Endodermal cell (in vitro differentiated cells): ENCODE results near the gene JAKMIP2. TPM values are rescaled to one million over a fixed set of nuclear protein-coding genes. Genes with fewer than 3 reads are reported as not detected.

Experiments used
- DNase-seq: peaks from one replicate; pipeline ENCODE4 v3.0.0-alpha.2; 2017
- H3K27ac ChIP-seq: 2 replicates; pipeline ENCODE4 v1.5.1; 2013; ENCODE audit warnings: mild to moderate bottlenecking, low read depth, low read length, moderate library complexity
- H3K27me3 ChIP-seq: 2 replicates; pipeline ENCODE4 v1.6.1; 2013; ENCODE audit warnings: mild to moderate bottlenecking, low read length, moderate library complexity; ENCODE audit not compliant: insufficient read depth, control insufficient read depth, poor library complexity, severe bottlenecking
- H3K36me3 ChIP-seq: 2 replicates; pipeline ENCODE4 v1.7.0; 2013; ENCODE audit warnings: mild to moderate bottlenecking, low read length, moderate library complexity; ENCODE audit not compliant: control insufficient read depth, insufficient read depth
- H3K4me1 ChIP-seq: one replicate; pipeline ENCODE4 v1.7.0; 2013; ENCODE audit warnings: low read length; ENCODE audit not compliant: control insufficient read depth, insufficient read depth
- H3K4me3 ChIP-seq: 2 replicates; pipeline ENCODE4 v1.5.1; 2013; ENCODE audit warnings: mild to moderate bottlenecking, low read length, moderate library complexity
- H3K9ac ChIP-seq: 2 replicates; pipeline ENCODE4 v1.6.1; 2013; ENCODE audit warnings: mild to moderate bottlenecking, low read length, moderate library complexity; ENCODE audit not compliant: poor library complexity, severe bottlenecking; ENCODE audit errors: extremely low read depth
- H3K9me3 ChIP-seq: 2 replicates; pipeline ENCODE4 v1.6.1; 2013; ENCODE audit warnings: mild to moderate bottlenecking, low read length, moderate library complexity; ENCODE audit not compliant: control insufficient read depth
- H3K27ac Mint-ChIP-seq: 2 replicates; pipeline ENCODE4 v1.8.0; 2020; ENCODE audit warnings: mixed read lengths
- H3K27me3 Mint-ChIP-seq: 2 replicates; pipeline ENCODE4 v1.8.0; 2021; ENCODE audit warnings: mild to moderate bottlenecking, mixed read lengths; ENCODE audit not compliant: insufficient read depth
- H3K36me3 Mint-ChIP-seq: 2 replicates; pipeline ENCODE4 v1.8.0; 2020; ENCODE audit warnings: low read depth, mixed read lengths
- H3K4me1 Mint-ChIP-seq: 2 replicates; pipeline ENCODE4 v1.8.0; 2020; ENCODE audit warnings: mixed read lengths
- H3K4me3 Mint-ChIP-seq: 2 replicates; pipeline ENCODE4 v1.8.0; 2020; ENCODE audit warnings: mild to moderate bottlenecking, moderate library complexity, mixed read lengths
- H3K9me3 Mint-ChIP-seq: 2 replicates; pipeline ENCODE4 v1.8.0; 2020; ENCODE audit warnings: mild to moderate bottlenecking, mixed read lengths
- CTCF ChIP-seq: fragments of 200-600 bp; sonication (generic); conservative IDR thresholded peaks from 2 replicates; pipeline ENCODE4 v1.5.0; 2021; ENCODE audit warnings: antibody characterized with exemption, mild to moderate bottlenecking
- WGBS, 2 experiments: methylation state at CpG; one replicate each; pipeline versions ENCODE4 v1.1.5 to v1.1.7; 2013; ENCODE audit warnings: missing lambda C conversion rate in 2 of 2, mixed read lengths in 1 of 2; ENCODE audit not compliant: insufficient coverage in 1 of 2, insufficient read length in 1 of 2; 5-methylcytosine and 5-hydroxymethylcytosine counted together
- total RNA-seq, 2 donors: library from RNA; stranded (reverse); fragmentation: NEBNext Ultra II Directional in 1 of 2; extraction: Animal tissue kit (Norgen Biotek cat#: 25700) in 1 of 2; gene quantifications; 2 replicates in 1 of 2; 3 replicates in 1 of 2; pipeline ENCODE4 v1.2.1, GENCODE V29; 2021

Gene JAKMIP2
- total RNA-seq, 2 donors from 2014 or later, result 6.9 to 16.7 TPM

- H3K9me3 ChIP-seq, result no peaks in the 10 kb centered on the region
- TF ChIP-seq CTCF, result no peak
- H3K4me1 ChIP-seq, result peaks cover 8% of the 10 kb centered on the region
- no peak for DNase-seq
- H3K36me3 ChIP-seq, result no peaks in the 10 kb centered on the region
- peaks cover 6% of the 10 kb centered on the region for H3K36me3 Mint-ChIP-seq
- H3K9me3 Mint-ChIP-seq, result peaks cover 10% of the 10 kb centered on the region
- H3K27me3 Mint-ChIP-seq, result no peaks in the 10 kb centered on the region
- no peak overlapping the region for H3K4me3 ChIP-seq
- no peak overlapping the region for H3K4me3 Mint-ChIP-seq
- no peak overlapping the region for H3K27ac Mint-ChIP-seq
- no peaks in the 10 kb centered on the region for H3K27me3 ChIP-seq
- H3K4me1 Mint-ChIP-seq, result peaks cover 39% of the 10 kb centered on the region
- no peak overlapping the region for H3K9ac ChIP-seq
- no peak overlapping the region for H3K27ac ChIP-seq
These were observed 46.9 kb downstream of the JAKMIP2 start for GRCh38 chr5:147735621-147736125.

- no peaks in the 10 kb centered on the region for H3K36me3 ChIP-seq
- Mint-ChIP-seq H3K27ac (no peak overlapping the region), H3K4me1 (peaks cover 39% of the 10 kb centered on the region), H3K27me3 (no peaks in the 10 kb centered on the region), H3K4me3 (no peak overlapping the region), H3K9me3 (peaks cover 10% of the 10 kb centered on the region), H3K36me3 (peaks cover 6% of the 10 kb centered on the region)
- WGBS, 2 experiments, result 79 to 87% methylated on average over 4 of the region's 4 CpGs
- H3K27me3 ChIP-seq, result no peaks in the 10 kb centered on the region
- no peak overlapping the region for H3K9ac ChIP-seq
- H3K4me1 ChIP-seq, result peaks cover 8% of the 10 kb centered on the region
- no peak for DNase-seq
- no peak for TF ChIP-seq CTCF
- no peak overlapping the region for H3K4me3 ChIP-seq
- H3K27ac ChIP-seq, result no peak overlapping the region
- H3K9me3 ChIP-seq, result no peaks in the 10 kb centered on the region
These were observed 47.6 kb downstream of the JAKMIP2 start for GRCh38 chr5:147734894-147735293.

- WGBS, 2 experiments, result 93% methylated on average over 1 of the region's 1 CpG; no CpG with 5 or more reads in 1 of the 2 experiments
- Mint-ChIP-seq H3K36me3 (peaks cover 10% of the 10 kb centered on the region), H3K4me1 (peaks cover 28% of the 10 kb centered on the region), H3K9me3 (peaks cover 10% of the 10 kb centered on the region), H3K27me3 (no peaks in the 10 kb centered on the region), H3K4me3 (no peak overlapping the region), H3K27ac (no peak overlapping the region)
- Histone ChIP-seq H3K4me1 (peaks cover 5% of the 10 kb centered on the region), H3K9ac (no peak overlapping the region), H3K9me3 (no peaks in the 10 kb centered on the region), H3K36me3 (no peaks in the 10 kb centered on the region), H3K27me3 (no peaks in the 10 kb centered on the region), H3K27ac (no peak overlapping the region), H3K4me3 (no peak overlapping the region)
- no peak for TF ChIP-seq CTCF
- no peak for DNase-seq
These were observed 49.5 kb downstream of the JAKMIP2 start for GRCh38 chr5:147733075-147733474.
